Dendritic cell treated with granulocyte-macrophage colony-stimulating factor and Interleukin-4, amounts not matched to agents 40 ng/mL and 50 ng/mL, for 4 days (primary cell): ENCODE data around the gene HOXA5.
A peak's percentile ranks its signal among the peaks of the same experiment; 100 is the strongest.

ENCODE experiments used
- H3K27ac Mint-ChIP-seq: one replicate; pipeline ENCODE4 v1.8.0; 2022; ENCODE audit warnings: mild to moderate bottlenecking, mixed read lengths
- H3K27me3 Mint-ChIP-seq: one replicate; pipeline ENCODE4 v1.8.0; 2022; ENCODE audit warnings: mild to moderate bottlenecking, mixed read lengths
- H3K36me3 Mint-ChIP-seq: one replicate; pipeline ENCODE4 v1.8.0; 2022; ENCODE audit warnings: low read depth, mixed read lengths
- H3K4me1 Mint-ChIP-seq: one replicate; pipeline ENCODE4 v1.8.0; 2022; ENCODE audit warnings: low read depth, mixed read lengths
- H3K4me3 Mint-ChIP-seq: one replicate; pipeline ENCODE4 v1.8.0; 2022; ENCODE audit warnings: mild to moderate bottlenecking, moderate library complexity, mixed read lengths
- H3K9me3 Mint-ChIP-seq: one replicate; pipeline ENCODE4 v1.8.0; 2022; ENCODE audit warnings: mixed read lengths
- intact Hi-C: fragments of 100-400 bp; cut with micrococcal nuclease; formaldehyde crosslinking; loops from one replicate; pipeline ENCODE4 v1.15.0; 2022

The HOXA5 gene

DNA sequence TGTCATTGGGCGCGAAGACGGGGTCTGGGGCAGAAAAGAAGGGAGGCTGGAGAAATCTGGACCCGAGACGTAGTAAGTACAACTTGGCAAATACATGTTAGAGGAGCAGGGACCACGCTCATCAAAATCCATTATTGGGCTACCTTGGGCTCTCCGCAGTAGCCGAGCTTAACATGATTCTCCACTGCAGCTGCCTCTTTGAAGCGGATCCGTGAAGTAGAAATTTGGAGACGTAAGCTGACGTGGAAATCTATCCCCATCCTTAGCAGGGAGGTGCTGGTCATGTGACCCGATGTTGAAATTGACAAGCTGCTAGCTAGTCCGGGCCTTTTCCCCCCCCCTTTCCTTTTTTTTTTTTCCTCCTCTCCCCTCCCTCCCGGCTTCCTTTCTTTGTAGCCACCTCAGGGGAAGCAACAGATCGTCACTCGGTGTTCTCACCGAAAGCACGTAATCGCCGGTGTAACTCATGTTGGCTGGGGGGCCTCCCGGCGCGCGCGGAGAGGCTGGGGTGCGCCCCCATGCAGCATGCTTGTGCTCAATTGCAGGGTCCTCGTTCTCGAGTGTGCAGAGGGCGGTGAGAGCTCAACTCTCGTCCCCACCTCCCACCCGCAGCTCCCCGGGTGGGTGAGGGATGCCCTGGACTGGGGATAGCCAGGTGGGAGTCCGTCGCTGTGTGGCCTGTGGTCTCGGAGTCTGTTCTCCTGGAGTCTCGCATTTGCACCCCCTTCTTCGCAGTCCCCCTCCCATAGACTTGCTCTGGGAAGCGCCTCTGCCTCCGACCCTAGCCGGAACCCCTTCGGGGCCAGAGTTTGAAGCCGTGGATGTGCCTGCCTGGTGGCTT lies 41.8 kb upstream of the HOXA5 start, which contains the start of gene HOXA11:
Gene HOXA11 (minus strand): TSS at position 220 of the 841 bp plus-strand sequence. CDS start 88 bp downstream, at position 132.
- intact Hi-C loops = no loop called here
- Mint-ChIP-seq H3K9me3 (no peaks in the 10 kb centered on the region), H3K4me1 (peaks cover 55% of the 10 kb centered on the region), H3K27ac (no peak within 1 kb of the TSS), H3K36me3 (no peaks in the 10 kb centered on the region), H3K4me3 (peak within 1 kb of the TSS; percentile 59), H3K27me3 (peaks cover 96% of the 10 kb centered on the region)

DNA sequence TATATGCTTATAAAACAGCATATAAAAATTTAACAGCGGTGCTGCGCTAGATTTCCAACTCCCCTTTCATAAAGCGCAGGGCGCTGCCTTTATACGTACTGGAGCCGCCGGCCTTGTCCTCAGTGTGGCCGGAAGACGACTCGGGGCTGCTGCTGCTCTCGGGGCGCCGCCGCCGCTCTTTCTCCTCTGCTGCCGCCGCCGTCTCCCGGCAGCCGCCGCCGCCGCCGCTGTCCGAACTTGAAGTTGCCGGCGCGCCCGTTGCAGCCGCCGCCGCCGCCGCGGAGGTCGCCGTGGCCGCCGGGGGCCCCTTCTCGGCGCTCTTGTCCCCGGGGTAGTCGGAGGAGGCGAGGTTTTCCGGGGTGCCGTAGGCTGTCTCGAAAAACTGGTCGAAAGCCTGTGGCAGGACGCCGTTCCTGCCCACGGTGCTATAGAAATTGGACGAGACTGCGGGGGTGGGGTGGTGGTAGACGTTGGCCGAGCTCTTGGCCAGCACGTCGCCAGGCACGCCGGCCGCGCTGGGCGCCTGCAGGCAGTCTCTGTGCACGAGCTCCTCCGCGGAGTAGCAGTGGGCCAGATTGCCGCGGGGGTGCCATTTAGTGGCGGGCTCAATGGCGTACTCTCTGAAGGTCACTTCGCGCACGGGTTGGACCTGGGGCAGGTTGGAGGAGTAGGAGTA lies 41.0 kb upstream of the HOXA5 start:
- H3K4me3 Mint-ChIP-seq = peak overlapping the region; percentile 59

DNA sequence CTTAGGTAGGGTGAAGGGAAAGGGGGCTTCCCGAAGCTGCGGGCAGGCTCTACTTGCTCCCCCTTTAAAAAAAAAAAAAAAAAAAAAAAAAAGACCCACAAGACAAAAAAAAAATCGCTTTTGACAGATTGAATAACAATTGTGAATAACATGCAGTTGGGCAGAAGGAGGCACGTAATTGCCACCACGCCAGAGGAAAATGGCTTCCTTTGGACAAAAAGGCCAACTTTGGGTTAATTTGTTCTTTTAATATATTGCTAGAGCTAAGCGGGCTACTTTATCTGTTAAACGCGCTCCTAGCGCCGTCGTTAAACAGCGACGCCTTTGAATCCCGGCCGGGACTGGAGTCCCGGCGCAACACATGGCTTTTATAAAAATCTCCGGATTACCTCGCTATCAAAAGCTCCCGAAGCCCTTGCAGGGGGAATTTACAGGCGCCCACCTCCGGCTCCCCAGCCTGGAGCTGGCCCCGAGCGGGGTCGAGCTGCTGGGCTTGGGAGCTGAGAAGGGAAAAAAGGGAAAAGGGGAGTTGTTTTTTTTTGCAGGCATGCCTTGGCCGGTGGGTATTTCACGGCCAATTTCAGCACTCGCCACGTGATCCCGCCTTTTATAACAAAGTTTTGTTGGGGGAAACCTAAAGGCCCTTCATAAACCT lies 40.3 kb upstream of the HOXA5 start:
- Mint-ChIP-seq H3K27me3 (peaks cover 94% of the 10 kb centered on the region), H3K9me3 (no peaks in the 10 kb centered on the region), H3K4me1 (peaks cover 48% of the 10 kb centered on the region), H3K4me3 (peak overlapping the region; percentile 59), H3K27ac (no peak overlapping the region), H3K36me3 (no peaks in the 10 kb centered on the region)
- intact Hi-C loops = no loop called here

More for the DNA sequence above, 41.0 kb upstream of the HOXA5 start:
- H3K27ac Mint-ChIP-seq = no peak overlapping the region
- H3K36me3 Mint-ChIP-seq = no peaks in the 10 kb centered on the region
- H3K27me3 Mint-ChIP-seq = peaks cover 94% of the 10 kb centered on the region
- H3K4me1 Mint-ChIP-seq = peaks cover 53% of the 10 kb centered on the region
- intact Hi-C loops = no loop called here
- H3K9me3 Mint-ChIP-seq = no peaks in the 10 kb centered on the region

DNA sequence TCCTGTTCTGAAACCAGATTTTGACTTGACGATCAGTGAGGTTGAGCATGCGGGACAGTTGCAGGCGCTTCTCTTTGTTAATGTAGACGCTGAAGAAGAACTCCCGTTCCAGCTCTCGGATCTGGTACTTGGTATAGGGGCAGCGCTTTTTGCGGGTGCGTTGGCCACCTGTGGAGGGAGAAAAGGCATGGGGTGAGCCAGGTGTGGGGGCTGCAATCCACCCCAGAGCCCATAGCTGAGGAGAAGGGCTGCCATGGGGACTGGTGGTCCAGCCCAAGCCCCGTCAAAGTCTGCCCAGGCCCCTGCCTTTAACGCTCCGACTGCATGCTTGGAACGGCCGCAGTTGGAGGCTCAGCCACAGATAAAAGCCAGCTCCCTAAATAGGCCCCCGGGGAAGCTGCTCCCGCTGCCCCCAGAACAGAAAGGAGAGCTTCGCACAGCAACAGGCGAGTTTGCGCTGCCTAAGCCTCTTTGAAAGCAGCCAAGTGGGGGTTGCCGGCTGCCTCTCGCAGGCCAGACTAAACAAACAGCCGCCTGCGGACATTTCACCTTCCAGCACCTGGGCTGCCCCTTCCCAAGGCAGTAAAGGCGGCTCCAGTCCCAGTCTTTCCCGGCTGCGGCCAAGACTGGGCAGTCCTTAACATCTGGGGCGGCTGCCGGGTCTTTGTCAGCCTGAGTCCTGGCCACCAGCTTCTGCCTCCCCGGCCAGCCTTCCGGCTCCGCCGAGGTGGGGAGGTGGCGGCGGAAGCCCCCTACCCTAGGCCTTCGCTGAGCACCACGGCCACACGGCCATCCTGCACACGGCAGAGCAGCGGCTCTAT lies 39.6 kb upstream of the HOXA5 start:
- no peaks in the 10 kb centered on the region for H3K36me3 Mint-ChIP-seq
- peaks cover 40% of the 10 kb centered on the region for H3K4me1 Mint-ChIP-seq
- no peak overlapping the region for H3K27ac Mint-ChIP-seq
- H3K9me3 Mint-ChIP-seq = no peaks in the 10 kb centered on the region
- no peak overlapping the region for H3K4me3 Mint-ChIP-seq
- intact Hi-C loops = no loop called here
- peaks cover 92% of the 10 kb centered on the region for H3K27me3 Mint-ChIP-seq

DNA sequence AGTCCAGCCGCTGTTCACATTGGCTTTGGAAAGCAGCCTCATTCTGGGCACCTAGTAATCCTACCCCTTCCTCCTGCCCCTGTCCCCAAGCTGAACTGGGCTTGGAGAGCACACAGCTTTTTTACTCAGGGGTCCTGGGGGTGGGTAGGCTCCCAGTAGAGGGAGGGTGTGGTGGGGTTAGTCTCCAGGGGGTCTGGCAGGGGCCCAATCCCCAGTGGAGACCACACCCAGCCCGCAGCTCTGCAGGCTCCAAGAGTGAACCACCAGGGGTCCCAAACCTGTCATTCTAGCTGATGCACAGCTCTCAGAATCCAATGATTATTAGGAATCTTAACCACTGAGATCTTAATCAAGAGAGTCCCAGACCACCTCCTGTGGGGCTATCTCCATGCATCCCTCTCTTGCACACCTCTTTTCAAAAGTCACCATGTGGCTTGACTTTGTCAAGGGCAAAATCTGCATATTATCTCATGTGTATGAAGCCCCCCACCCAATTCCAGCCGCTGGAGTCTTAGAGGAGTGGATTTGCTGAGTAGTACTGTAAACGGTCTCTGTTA lies 38.9 kb upstream of the HOXA5 start:
- H3K4me3 Mint-ChIP-seq = no peak overlapping the region
- H3K9me3 Mint-ChIP-seq = no peaks in the 10 kb centered on the region
- H3K27me3 Mint-ChIP-seq = peaks cover 92% of the 10 kb centered on the region
- no peaks in the 10 kb centered on the region for H3K36me3 Mint-ChIP-seq
- intact Hi-C loops = no loop called here
- H3K27ac Mint-ChIP-seq = no peak overlapping the region
- peaks cover 35% of the 10 kb centered on the region for H3K4me1 Mint-ChIP-seq

DNA sequence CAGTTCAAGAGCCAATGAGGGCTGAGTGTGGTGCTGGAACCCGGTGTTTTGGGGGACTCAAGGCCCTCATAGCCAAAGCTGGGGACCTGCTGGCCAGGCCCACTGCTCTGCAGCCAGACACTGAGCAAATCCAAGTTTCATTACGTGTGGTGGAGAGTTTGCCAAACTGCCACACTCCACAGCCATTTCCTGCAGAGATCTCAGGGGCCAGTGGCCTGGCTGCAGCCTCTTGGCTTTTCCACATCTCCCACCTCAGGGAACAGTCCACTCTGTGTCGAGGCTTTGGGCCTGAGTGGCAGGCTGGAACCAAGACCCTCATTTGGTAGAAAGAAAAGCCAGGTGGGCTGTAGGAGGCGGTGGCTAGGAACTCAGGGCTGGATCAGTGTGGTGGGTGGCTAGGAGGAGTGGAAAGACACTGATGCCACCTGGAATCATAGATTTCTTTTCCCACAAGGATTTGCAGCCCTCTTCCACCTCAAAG lies 38.4 kb upstream of the HOXA5 start:
- no peaks in the 10 kb centered on the region for H3K36me3 Mint-ChIP-seq
- no peak overlapping the region for H3K4me3 Mint-ChIP-seq
- peaks cover 94% of the 10 kb centered on the region for H3K27me3 Mint-ChIP-seq
- intact Hi-C loops = no loop called here
- H3K9me3 Mint-ChIP-seq = no peaks in the 10 kb centered on the region
- H3K4me1 Mint-ChIP-seq = peaks cover 35% of the 10 kb centered on the region
- no peak overlapping the region for H3K27ac Mint-ChIP-seq

DNA sequence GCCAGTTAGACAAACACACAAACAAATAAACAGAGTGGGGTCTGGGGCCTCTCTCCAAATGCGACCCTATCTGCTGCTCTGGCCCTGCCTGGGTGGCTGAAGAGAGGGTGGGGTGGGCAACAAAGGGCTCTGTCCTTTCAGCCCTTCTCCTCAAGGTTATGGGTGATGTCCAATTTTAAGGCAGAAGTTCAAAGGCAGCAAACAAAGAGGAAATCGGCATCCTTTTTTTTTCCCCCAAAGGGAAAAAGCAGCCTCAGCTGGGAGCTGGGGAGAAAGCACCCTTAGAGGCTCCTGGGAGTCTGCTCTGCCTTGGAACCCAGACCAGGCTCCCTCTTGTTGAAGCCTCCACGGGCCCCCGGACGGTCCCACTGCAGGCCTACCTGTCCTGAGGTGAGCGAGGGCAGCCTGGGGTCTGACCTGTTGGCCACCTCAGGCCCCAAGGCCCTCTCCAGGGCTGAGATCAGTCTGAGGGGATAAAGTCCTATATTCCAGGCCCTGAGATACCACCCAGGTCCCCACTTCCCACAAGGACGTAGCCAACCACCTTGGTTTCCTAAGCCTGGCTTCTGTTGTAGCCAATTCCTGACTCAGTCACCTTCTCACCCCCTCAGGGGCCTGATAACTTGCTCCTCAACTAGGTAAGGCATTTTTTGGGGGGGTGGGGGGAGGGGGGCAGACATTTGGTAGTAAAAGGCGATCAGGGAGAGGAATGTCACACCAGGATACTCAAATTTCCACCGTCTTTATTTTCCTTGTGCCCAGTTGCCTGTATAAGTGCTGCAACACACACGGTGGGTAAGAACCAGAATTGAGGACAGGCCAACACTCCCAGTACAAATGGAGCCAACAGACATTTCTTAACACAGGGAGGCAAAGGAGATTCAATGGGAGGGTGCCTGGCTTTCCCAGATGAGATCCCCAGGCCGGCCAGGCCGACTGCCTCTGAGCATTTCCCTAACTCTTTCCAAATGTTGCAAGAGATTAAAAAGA lies 37.2 kb upstream of the HOXA5 start:
- Mint-ChIP-seq H3K27me3 (peaks cover 95% of the 10 kb centered on the region), H3K36me3 (no peaks in the 10 kb centered on the region), H3K4me3 (no peak overlapping the region), H3K9me3 (no peaks in the 10 kb centered on the region), H3K4me1 (peaks cover 27% of the 10 kb centered on the region), H3K27ac (no peak overlapping the region)
- intact Hi-C loops = no loop called here

DNA sequence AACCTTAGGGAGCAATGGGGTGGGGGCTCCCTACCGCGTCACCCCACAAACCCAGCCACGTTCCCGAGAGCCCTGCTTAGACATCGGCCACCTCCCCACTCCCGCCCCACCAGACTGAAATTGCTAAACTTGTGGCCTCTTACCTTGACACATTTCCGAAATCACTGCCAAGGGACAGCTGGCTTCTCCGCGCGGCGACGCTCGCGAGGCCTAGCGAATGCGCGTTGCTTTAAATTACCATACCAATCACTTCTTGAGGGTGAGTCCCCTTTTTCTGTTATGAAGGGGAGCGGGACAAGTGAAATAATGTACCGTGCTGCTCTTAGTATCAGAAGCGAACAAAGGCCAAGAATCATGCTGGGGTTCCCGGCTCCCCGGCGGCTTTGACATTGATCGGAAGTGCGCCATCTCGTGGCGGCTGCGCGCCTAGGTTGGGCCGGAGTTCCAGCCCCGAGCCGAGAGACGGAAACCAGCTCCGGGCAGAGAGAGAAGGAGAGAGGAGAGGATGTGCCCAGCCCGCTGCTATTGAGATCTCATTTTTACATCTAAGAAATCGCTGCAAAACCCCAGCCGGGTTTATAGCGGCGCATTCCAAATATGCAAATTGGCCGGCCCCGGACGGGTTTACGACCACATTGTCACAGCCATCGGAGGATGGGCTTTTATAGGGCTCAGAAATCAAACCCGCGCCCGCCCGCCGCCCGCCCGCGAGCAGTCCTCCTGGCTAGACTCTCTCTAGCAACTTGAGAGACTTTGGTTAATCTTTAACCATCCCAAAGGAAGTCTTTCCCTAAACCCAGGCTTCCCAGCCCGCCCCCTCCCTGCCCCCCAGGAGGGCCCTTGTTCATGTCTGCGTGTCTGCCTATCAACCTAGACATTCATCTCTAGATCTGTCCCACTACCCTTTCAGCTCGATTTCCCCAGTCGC lies 36.3 kb upstream of the HOXA5 start:
- no peaks in the 10 kb centered on the region for H3K9me3 Mint-ChIP-seq
- peaks cover 95% of the 10 kb centered on the region for H3K27me3 Mint-ChIP-seq
- H3K36me3 Mint-ChIP-seq = no peaks in the 10 kb centered on the region
- no peak overlapping the region for H3K27ac Mint-ChIP-seq
- H3K4me1 Mint-ChIP-seq = peaks cover 21% of the 10 kb centered on the region
- H3K4me3 Mint-ChIP-seq = peak overlapping the region; percentile 45
- intact Hi-C loops = no loop called here

DNA sequence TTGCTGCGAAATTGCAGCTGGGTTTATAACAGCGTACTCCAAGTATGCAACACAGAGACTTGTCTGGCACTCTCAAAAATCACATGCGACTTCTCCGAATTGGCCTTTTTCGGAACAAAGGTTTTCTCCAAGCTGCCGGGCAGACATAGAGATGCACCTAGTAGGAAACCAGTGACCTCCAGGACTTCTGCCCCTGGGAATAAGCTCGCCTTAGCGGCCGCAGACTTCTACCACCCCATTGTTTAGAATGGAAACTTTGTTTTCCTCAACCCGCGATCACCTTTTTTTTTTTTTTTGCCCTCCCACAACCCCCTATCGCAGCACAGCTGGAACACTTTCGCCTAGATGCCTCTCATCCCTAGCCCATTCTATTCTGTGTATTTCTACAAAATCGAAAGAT lies 35.5 kb upstream of the HOXA5 start:
- H3K27me3 Mint-ChIP-seq = peaks cover 95% of the 10 kb centered on the region
- H3K4me3 Mint-ChIP-seq = no peak overlapping the region
- no peak overlapping the region for H3K27ac Mint-ChIP-seq
- intact Hi-C loops = no loop called here
- H3K36me3 Mint-ChIP-seq = no peaks in the 10 kb centered on the region
- peaks cover 20% of the 10 kb centered on the region for H3K4me1 Mint-ChIP-seq
- H3K9me3 Mint-ChIP-seq = no peaks in the 10 kb centered on the region

DNA sequence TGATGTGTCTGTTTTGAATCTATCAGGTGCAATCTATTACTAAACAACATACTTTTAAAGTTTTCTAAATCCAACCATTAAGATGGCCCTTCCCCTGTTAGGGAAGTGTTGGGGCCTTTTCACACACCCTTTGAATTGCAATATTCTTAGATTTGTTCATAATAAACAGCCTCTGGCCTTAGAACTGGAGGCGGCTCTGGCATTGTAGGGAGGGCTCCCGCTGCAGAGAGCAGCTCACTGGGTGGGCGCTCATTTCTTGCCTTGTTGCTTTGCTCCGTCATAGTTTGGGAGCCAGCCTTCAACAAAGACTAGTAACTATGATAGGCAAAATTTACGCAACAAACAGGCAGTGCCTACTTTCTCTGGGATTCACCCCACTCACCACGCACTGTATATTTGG lies 34.9 kb upstream of the HOXA5 start:
- Mint-ChIP-seq H3K9me3 (no peaks in the 10 kb centered on the region), H3K4me3 (no peak overlapping the region)
- intact Hi-C loops = no loop called here

DNA sequence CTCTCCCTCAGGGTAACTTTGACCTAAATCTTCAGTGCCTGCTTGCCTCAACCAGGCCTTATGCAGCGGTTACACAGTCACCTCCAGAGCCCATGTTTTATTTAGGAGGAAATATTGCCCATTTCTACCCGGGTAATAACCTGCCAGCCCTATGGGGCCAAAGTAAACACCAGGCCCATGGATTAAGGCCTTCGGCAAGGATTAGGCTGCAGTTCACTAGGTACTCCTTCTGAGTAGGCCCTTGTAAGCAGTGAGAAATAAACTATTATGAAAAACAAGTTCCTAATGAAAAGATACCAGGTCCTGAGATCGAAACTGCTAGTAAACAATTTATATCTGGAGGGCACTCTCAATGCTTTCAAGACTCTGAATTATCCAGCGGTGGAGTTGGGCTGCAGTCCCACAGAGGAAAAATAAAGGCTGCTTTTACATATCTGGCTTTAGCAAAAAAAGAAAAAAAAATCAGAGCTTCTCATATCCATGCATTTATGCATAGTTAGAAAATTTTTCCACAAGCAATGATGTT lies 34.4 kb upstream of the HOXA5 start:
- no peaks in the 10 kb centered on the region for H3K9me3 Mint-ChIP-seq
- intact Hi-C loops = no loop called here
- no peak overlapping the region for H3K4me3 Mint-ChIP-seq
- no peak overlapping the region for H3K27ac Mint-ChIP-seq
- H3K4me1 Mint-ChIP-seq = peaks cover 21% of the 10 kb centered on the region
- no peaks in the 10 kb centered on the region for H3K36me3 Mint-ChIP-seq
- H3K27me3 Mint-ChIP-seq = peaks cover 94% of the 10 kb centered on the region

More for the DNA sequence above, 34.9 kb upstream of the HOXA5 start:
- peaks cover 20% of the 10 kb centered on the region for H3K4me1 Mint-ChIP-seq
- no peaks in the 10 kb centered on the region for H3K36me3 Mint-ChIP-seq
- H3K27me3 Mint-ChIP-seq = peaks cover 94% of the 10 kb centered on the region
- H3K27ac Mint-ChIP-seq = no peak overlapping the region
